Esophagus (tissue), 2 donors: Measurements from ENCODE around the gene SDHAF2. TPM values are rescaled to one million over a fixed set of nuclear protein-coding genes. Genes with fewer than 3 reads are reported as not detected.

Experiments used
- H3K27ac ChIP-seq, 2 donors: one replicate each; pipeline ENCODE4 v1.5.1; 2013; ENCODE audit warnings: low read depth in 2 of 2, mild to moderate bottlenecking in 2 of 2, inconsistent platforms in 1 of 2, low read length in 1 of 2, moderate library complexity in 1 of 2
- H3K27me3 ChIP-seq, 2 donors: one replicate each; pipeline ENCODE4 v1.6.1; 2013; ENCODE audit warnings: low read length in 2 of 2, control low read depth in 1 of 2, mild to moderate bottlenecking in 1 of 2; ENCODE audit not compliant: insufficient read depth in 2 of 2, control insufficient read depth in 1 of 2
- H3K36me3 ChIP-seq, 2 donors: one replicate each; pipeline ENCODE4 v1.6.1; 2013; ENCODE audit warnings: low read length in 1 of 2; ENCODE audit not compliant: control insufficient read depth in 2 of 2, insufficient read depth in 2 of 2
- H3K4me1 ChIP-seq, 2 donors: one replicate each; pipeline ENCODE4 v1.6.1; 2013; ENCODE audit warnings: low read length in 1 of 2; ENCODE audit not compliant: control insufficient read depth in 2 of 2, insufficient read depth in 2 of 2
- H3K4me3 ChIP-seq, 2 donors: one replicate each; pipeline ENCODE4 v1.5.1; 2013; ENCODE audit warnings: low read length in 2 of 2, mild to moderate bottlenecking in 2 of 2, low read depth in 1 of 2, moderate library complexity in 1 of 2
- H3K9me3 ChIP-seq, 2 donors: one replicate each; pipeline ENCODE4 v1.6.1; 2013; ENCODE audit warnings: mild to moderate bottlenecking in 2 of 2, low read depth in 1 of 2, low read length in 1 of 2, moderate library complexity in 1 of 2; ENCODE audit not compliant: control insufficient read depth in 2 of 2, insufficient read depth in 1 of 2
- WGBS, 2 donors: extraction: QIAGEN DNeasy Blood & Tissue Kit; methylation state at CpG; one replicate each; pipeline ENCODE4 v1.1.7; 2013; 5-methylcytosine and 5-hydroxymethylcytosine counted together
- polyA plus RNA-seq, 2 donors: library from polyadenylated mRNA; stranded (reverse); fragments of 200-250 nt; gene quantifications; one replicate each; pipeline ENCODE4 v1.2.3, GENCODE V29; 2013
- donor health status: healthy with polysubstance abuse.
- donor health status: Bipolar disorder and iron deficiency.

Gene SDHAF2
- polyA plus RNA-seq, 2 donors: 25.4 to 33.3 TPM

DNA sequence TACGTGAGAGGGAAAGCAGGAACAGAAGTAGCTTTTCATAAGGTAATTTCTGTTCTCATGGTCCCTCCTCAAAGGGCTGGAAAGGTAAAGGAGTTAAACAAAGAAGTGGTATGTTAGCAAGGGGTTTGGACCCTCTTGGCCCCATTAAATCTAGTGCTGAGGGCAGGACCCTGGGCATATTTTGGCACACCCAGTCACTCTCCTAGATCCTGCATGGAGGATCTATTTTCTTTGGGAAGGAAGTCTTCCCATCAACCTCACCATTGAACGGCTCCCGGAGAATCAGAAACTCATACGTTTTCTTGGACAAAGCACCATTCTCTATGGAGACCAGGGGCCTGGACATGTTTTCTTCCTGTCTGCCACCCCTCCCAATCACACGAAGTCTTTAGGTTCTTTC lies 25.8 kb upstream of the SDHAF2 start:
- no peaks in the 10 kb centered on the region for H3K4me1 ChIP-seq
- H3K4me3 ChIP-seq: no peak overlapping the region
- peaks cover 28 to 33% of the 10 kb centered on the region in 2 donors for H3K36me3 ChIP-seq
- no peaks in the 10 kb centered on the region for H3K9me3 ChIP-seq
- H3K27ac ChIP-seq: no peak overlapping the region
- WGBS, 2 donors: 60 to 75% methylated on average over 5 of the region's 5 CpGs
- no peaks in the 10 kb centered on the region for H3K27me3 ChIP-seq

DNA sequence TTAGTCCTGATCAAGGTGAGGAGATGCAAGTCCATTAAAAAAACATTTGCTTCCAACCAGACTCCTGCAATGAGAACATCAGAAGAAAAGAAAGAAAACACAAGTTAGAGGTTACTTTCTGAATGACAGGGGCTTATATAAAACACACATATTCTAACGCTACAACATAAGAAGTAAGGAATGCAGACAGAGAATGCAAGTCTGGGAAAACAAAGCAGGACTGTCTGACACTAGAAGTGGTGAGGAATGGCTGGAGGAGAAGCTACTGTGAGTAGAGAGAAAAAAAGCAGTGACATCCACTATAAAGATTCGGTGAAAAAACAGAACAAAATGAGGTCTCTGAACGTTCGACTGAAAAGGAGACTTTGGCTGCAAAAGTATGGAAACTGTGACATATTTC lies 25.3 kb upstream of the SDHAF2 start:
- peaks cover 28 to 34% of the 10 kb centered on the region in 2 donors for H3K36me3 ChIP-seq
- H3K9me3 ChIP-seq: no peaks in the 10 kb centered on the region
- no peaks in the 10 kb centered on the region for H3K27me3 ChIP-seq
- no peaks in the 10 kb centered on the region for H3K4me1 ChIP-seq
- H3K4me3 ChIP-seq: no peak overlapping the region
- WGBS, 2 donors: 63 to 70% methylated on average over 4 of the region's 4 CpGs
- H3K27ac ChIP-seq: no peak overlapping the region

DNA sequence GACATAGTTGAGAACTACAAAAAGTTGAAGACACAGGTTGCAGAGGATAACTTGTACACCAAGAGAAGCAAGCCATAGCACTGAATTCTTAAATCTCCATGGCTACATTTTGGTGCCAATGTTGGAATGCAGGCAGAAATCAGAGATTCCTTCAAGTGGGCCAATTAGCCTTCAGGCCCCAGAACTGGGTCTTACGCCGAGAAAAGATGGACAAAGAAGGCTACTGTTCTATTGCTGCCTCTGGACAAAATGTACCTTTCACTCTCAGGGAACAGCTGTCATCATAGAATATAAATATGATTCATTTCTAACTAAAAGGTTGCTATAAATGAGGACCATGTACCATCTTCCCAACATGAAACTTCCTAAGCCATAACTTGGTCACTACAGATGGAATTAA lies 23.9 kb upstream of the SDHAF2 start:
- Histone ChIP-seq H3K27me3 (no peaks in the 10 kb centered on the region), H3K36me3 (peaks cover 35 to 42% of the 10 kb centered on the region in 2 donors), H3K9me3 (no peaks in the 10 kb centered on the region), H3K4me1 (no peaks in the 10 kb centered on the region), H3K4me3 (no peak overlapping the region), H3K27ac (no peak overlapping the region)
- 84 to 95% methylated on average over 2 of the region's 2 CpGs for WGBS, 2 donors

DNA sequence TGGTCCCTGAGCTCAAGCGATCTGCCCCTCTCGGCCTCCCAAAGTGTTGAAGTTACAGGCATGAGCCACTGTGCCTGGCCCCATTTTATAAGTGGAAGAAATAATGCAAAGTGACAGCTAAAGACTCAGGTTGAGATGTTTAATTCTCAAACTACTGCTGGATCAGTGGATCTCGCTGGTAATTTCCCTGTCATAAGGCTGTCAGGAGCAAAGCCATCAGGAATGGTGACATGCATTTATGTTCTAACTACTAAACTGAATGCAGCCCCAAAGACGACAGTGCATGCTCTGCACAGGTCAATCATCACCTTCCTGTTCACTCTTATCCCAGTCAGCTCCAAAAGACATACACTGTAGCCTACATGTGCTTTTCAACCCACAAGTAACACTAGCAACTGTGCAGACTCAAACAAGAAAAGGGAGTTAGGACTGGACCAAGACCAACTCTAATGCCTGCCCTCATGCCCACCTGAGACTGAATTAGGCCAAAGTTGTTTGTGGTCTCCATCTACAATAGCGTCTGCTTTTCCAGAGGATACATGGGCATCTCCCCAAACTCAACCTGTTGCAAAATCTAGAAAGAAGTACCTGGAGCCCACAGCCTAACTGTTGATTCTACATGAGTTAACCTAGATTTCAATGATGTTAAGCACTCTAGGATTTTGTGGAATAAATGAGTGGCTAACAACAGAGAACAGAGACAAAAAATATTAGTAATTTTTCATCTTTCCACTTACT lies 22.8 kb upstream of the SDHAF2 start:
- 93 to 94% methylated on average over 5 of the region's 5 CpGs for WGBS, 2 donors
- Histone ChIP-seq H3K36me3 (peaks cover 42 to 49% of the 10 kb centered on the region in 2 donors), H3K9me3 (no peaks in the 10 kb centered on the region), H3K4me1 (no peaks in the 10 kb centered on the region), H3K4me3 (no peak overlapping the region), H3K27ac (no peak overlapping the region), H3K27me3 (no peaks in the 10 kb centered on the region)

DNA sequence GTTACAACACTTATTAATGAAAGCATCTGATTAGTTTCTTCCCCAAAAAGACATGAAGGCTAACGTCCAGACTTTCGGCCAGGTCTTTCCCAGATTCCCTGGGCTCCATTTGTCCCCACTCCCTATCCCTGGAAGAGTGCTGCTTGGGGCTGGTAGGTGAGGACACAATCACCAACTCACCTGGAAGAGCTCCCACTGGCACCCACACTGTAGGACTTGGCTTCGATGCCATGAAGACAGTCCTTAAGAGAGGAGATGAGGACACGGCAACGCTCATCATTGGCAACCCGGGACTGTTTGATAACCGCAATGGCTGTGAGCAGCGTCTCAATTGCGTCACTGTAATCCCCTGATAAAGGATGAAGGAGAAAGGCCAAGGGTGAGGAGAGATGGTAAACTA lies 18.3 kb upstream of the SDHAF2 start:
- Histone ChIP-seq H3K4me3 (no peak overlapping the region), H3K4me1 (no peaks in the 10 kb centered on the region), H3K36me3 (peaks cover 39 to 44% of the 10 kb centered on the region in 2 donors), H3K27ac (no peak overlapping the region), H3K27me3 (no peaks in the 10 kb centered on the region), H3K9me3 (no peaks in the 10 kb centered on the region)
- 78 to 88% methylated on average over 9 of the region's 9 CpGs for WGBS, 2 donors

DNA sequence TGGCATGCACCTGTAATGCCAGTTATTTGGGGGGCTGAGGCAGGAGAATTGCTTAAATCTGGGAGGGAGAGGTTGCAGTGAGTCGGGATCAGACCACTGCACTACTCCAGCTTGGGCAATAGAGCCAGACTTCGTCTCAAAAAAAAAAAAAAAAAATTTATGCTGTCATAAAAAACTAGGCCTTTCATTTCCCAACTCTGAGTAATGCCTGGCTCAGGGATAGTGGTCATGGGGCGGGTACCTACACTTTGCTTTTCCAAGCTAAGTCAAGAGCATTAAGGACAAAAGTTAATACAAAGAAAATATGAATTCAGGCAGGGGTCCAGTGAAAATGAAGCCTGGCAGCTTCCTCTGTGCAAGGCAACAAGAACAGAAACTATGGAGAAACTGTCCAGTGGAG lies 16.4 kb upstream of the SDHAF2 start:
- Histone ChIP-seq H3K27me3 (no peaks in the 10 kb centered on the region), H3K9me3 (no peaks in the 10 kb centered on the region), H3K4me3 (no peak overlapping the region), H3K36me3 (peaks cover 31 to 43% of the 10 kb centered on the region in 2 donors), H3K4me1 (no peaks in the 10 kb centered on the region), H3K27ac (no peak overlapping the region)
- 83% methylated on average over 3 of the region's 3 CpGs for WGBS, 2 donors

DNA sequence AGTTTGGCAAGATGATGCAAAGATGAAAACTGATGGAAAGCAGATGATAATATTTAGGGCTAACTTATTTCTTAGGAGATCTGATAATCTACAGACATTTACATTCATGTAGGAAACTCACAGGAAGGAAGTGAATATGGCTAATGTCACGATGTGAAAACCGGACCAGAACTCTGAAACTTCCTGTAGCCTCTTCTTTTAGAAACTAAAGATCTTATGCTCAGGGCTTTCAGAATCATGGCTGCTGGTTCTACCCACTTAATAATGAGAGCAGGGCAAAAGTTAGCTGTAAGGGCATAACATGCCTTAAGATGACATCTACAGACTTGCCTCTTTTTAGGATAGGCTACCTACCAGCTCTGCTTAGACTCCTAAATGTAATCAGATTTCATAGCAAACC lies 15.4 kb upstream of the SDHAF2 start:
- 70% methylated on average over 2 of the region's 2 CpGs for WGBS, 2 donors
- no peak overlapping the region for H3K4me3 ChIP-seq
- peaks cover 32 to 42% of the 10 kb centered on the region in 2 donors for H3K36me3 ChIP-seq
- H3K27ac ChIP-seq: no peak overlapping the region
- no peaks in the 10 kb centered on the region for H3K27me3 ChIP-seq
- no peaks in the 10 kb centered on the region for H3K4me1 ChIP-seq
- no peaks in the 10 kb centered on the region for H3K9me3 ChIP-seq

DNA sequence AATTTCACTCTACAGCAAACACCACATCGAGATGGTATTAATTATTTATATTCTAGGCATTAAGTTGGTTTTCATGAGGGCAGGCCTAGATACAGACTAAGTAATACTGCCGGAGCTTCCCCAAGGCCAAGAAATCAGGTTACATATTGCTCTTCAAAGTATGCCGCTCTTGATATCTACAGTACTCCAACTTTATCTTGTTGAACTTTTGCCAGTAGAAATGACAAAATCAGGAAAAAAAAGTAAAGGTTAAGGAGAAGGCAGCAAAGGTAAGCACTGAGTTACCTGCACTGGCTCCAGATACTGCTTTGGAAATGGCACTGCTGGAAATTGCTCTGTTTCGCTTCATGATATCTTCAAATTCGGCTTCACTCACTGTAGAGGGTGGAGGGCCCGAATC lies 14.5 kb upstream of the SDHAF2 start:
- Histone ChIP-seq H3K36me3 (peaks cover 37 to 42% of the 10 kb centered on the region in 2 donors), H3K4me1 (no peaks in the 10 kb centered on the region), H3K27ac (no peak overlapping the region), H3K4me3 (no peak overlapping the region), H3K9me3 (no peaks in the 10 kb centered on the region), H3K27me3 (no peaks in the 10 kb centered on the region)
- WGBS, 2 donors: 83 to 96% methylated on average over 6 of the region's 6 CpGs

DNA sequence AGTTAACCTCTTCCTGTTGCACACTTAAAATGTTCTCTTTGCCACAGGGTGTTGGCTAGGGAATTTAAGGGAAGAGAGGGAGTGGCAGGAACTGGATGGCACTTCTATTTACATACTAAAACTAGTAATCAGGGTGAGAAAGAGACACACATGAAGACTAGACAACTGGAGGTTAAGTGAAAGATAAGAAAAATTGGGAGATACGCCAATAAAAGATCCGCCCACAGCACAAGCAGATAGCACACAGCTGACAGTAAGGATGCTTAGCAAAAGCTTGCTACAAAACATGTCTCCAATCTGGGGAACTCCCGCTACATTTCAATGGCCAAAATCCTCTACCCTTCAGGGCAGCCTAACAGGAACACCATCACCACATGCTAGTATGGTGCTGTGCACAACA lies 13.0 kb upstream of the SDHAF2 start:
- H3K27ac ChIP-seq: peak overlapping the region in 1 of 2 donors; percentile 18
- WGBS, 2 donors: 78 to 86% methylated on average over 3 of the region's 3 CpGs
- H3K36me3 ChIP-seq: peaks cover 25 to 40% of the 10 kb centered on the region in 2 donors
- no peaks in the 10 kb centered on the region for H3K4me1 ChIP-seq
- H3K4me3 ChIP-seq: no peak overlapping the region
- no peaks in the 10 kb centered on the region for H3K9me3 ChIP-seq
- H3K27me3 ChIP-seq: no peaks in the 10 kb centered on the region

DNA sequence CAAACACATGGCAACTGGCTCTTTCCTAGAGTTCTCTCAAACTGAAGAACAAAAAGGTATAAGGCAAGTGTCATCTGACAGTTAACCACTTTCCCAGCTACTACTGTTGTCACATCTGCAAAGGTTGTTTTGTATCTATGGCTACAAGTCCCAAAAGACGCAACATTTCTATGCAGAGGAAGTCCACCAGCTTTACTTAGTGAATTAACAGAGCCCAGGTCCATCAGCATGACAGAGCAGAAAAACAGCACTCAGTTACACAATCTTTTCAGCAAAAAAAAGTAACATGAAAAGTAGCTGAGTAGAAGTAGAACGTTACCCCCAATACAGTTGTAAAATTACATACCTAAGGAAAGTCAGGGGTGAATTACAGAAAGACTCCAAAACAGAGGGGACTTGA lies 12.3 kb upstream of the SDHAF2 start:
- Histone ChIP-seq H3K9me3 (no peaks in the 10 kb centered on the region), H3K27ac (no peak overlapping the region), H3K36me3 (peaks cover 25 to 40% of the 10 kb centered on the region in 2 donors), H3K4me3 (no peak overlapping the region), H3K27me3 (no peaks in the 10 kb centered on the region), H3K4me1 (no peaks in the 10 kb centered on the region)
- WGBS, 2 donors: 57 to 60% methylated on average over 2 of the region's 2 CpGs
